GM21825 (cell line): ENCODE data around the gene ZNF451.
A peak's percentile ranks its signal among the peaks of the same experiment; 100 is the strongest.
"Not testable (repeated sequence)": the region's sequence is repeated elsewhere in the genome, so short reads cannot be mapped to it uniquely, and the experiment has no call there.

Source experiments
- ATAC-seq: cut with Tn5 transposase; IDR thresholded peaks from one replicate; pipeline ENCODE4 v1.9.1; 2021; ENCODE audit warnings: mild to moderate bottlenecking, moderate library complexity; ENCODE audit not compliant: unreplicated experiment

Gene ZNF451

DNA sequence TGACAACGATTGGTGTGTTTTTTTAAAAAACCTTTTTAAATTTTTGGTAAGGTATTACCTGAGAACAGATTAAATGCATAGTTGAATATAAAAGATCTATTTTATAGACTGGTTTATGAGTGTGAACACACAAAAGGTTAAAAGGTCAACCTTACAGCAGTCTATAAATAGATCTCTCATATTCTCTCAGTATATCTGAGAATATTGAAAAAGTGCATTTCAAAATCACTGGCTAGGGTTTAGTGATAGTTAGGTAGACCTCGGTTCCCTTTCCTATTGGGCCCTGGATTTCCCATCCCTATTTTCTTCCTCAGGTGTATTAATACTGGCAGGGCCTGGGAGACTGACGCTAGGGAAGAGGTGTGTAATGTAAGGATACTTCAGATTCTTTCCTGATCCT lies 723 bp upstream of the ZNF451 start:
- ATAC-seq = no peak

DNA sequence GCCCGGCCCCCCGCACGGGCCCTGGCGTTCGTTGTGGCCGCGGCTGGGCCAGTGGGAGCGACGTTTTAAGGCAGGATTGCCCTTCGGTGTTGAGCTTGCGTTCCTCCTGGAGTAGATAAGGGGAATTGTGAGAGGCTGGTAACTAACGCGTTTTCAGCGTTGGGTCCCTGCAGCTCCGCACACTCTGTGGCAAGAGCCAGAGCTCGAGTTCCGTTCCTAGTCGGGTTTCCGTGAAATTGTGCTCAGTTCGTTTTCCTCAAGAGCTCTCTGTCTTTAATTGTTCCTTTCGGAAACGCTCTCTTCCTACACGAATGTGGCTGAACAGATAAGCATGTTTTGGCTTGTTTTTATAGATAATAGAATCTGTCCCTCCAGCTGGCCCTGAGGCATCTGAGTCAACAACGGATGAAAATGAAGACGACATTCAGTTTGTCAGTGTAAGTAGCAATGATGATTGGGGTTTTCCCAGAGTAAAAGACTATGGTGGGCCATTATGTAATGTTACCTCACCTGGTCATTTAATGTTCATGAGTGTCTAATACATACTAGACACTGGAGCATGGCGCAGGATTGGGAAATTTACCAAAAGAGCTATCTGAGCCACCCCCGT lies 575 bp downstream of the ZNF451 start:
- peak; percentile 15 for ATAC-seq

DNA sequence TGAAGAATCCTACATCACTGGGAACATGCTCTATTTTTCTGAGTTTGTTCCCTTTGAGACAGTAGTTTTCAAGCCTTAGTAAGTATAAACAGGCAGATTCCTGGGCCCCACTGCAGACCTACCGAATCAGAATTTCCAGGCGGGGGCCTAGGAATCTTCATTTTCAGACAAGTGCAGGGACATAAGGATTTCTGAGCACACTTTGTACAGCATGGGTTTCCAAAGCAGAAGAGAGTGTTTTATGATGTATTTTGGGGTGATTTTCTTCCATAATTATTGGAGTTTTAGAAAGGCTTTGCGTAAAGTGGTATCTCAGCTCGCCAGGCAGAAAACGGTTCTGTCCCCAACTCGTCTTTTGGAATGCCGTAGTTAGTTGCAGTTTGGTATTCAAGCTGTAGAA lies 1.4 kb downstream of the ZNF451 start:
- not testable (repeated sequence) for ATAC-seq

DNA sequence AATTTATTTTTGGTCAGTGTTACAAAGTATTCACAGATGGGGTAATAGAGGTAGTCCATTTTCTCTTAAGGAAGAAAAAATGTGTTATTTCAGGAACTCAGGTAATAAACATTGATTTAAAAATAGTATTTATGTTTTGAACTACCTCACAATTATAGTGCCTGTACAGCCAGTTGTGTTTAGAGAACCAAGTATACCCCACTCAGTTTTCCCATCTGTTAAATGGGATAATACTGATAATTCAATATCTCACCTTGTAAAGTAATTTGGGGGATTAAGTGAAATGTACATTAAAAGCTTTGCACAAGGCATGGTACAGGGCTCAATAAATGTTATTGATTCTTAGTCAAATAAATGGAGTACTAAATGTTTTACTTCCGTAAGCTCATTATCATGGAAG lies 4.7 kb downstream of the ZNF451 start:
- ATAC-seq = no peak

DNA sequence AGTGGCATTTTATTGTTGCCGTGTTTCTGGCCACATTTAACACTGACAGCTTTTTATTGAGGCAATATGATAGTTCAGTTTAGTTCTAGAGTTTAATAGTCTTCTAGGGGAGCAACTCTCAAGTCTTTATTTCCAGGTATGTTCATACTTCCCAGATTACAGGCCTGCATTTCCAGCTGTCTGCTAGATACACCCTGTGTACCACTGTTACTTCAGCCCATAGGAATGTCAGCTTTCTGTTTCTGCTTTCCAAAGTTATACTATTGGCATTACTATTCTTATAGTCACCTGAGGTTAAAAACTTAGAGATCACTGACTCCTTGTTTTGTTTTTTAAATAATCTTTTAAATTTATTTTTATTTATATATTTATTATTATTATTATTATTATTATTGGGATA lies 7.6 kb downstream of the ZNF451 start:
- no peak for ATAC-seq

DNA sequence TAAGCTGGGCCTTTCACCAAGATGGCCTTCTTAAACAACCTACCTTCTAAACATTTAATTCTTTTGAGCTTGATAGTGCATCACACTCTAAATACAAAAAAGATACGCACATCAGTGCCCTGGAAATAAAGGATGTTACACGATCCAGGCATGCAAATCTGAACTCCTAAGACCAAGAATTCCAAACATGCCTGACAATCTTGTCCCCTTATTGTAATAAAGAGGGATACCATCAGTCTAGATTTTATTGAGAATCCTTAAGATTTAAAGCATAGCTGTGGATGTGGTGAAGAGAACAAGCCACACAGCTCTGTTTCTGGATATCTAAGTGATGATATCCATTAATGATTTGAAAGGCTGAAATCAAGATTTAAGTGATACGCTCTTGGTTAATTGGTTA lies 13.0 kb downstream of the ZNF451 start:
- no peak for ATAC-seq

DNA sequence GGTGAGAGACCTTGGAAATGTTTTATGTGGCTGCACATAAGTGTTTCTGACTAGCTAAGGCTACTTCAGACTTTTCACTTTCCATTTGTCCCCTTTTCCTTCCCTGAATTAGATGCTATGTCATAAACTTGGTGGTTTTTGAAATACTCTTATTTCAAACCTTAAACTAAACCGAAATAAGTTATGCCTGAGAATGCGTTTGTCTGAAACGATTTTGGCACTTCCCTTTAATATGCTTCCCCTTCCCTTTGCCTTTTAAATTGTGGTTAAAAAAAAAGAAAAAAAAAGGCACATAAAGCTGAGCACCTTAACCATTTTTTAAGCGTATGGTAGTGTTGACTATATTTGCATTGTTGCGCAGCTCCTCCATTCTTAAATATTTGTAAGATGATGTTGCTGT lies 14.3 kb downstream of the ZNF451 start:
- no peak for ATAC-seq

DNA sequence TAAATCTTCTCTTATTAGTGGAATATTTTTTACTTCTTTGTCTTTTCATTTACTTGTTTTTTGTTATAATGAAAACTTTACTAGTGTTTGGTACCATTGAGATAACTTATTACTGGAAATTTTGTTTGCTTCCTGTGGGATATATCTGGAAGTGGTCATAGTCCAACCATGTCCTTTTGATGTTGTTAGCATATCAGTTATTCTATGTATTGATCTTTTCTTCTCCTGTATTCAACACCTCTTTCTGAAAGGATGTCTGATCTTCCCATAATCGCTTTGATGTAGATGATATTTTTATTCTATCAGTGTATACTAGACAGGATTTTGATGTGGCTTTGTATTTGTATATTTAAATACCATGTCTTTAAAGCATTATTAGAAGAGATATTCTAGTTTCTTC lies 17.0 kb downstream of the ZNF451 start:
- ATAC-seq = no peak

DNA sequence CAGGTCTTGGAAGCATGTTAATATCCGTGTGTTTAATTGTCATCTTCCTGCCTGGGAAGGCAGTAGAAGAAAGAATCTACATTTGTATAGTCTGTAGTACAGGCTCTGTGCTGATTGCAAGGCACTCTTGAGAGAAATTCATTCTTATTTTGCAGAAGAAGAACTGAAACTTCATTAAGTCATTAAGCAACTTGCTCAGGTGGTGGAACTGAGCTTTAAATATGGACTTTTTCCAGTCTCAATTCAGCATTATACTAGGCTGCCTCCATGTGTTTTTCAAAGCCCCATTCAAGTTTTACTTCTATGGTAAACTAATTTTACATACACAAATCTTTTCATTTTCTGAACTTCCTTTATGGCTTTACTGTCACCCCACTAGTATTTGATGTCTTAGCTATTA lies 18.7 kb downstream of the ZNF451 start:
- ATAC-seq = peak; percentile 89

DNA sequence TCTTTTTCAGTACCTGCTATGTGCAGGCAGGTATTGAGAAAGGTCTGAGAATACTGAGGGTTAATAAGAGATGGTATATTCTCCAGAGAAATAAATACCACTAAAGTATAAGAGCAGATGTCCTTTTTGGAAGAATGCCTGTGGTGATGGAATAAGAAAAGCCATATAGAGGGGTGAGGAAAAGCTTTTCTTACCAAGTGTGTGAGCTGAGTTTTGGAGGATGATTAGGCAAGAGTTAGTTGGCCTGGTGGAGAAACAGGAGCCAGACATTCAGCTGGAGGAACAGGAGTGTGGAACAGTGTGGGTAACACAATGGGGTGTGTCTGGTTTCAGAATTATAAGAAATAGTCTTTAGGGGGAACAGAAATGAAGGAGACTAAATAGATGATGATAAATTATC lies 19.9 kb downstream of the ZNF451 start:
- no peak for ATAC-seq

DNA sequence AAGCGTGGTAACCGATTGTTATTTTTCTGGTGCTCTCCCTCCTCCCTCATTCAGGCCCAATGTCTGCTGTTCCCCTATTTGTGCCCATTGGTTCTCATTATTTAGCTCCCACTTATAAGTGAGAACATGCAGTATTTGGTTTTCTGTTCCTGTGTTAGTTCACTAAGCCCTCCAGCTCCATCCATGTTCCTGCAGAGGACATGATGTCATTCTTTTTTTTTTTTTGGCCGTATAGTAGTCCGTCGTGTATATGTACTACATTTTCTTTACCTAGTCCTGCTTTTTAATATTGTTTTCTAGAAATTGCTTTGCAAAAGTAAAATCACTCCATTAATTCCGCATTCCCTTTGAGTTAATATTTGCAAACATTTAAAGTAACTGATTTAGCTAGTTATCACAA lies 23.1 kb downstream of the ZNF451 start:
- no peak for ATAC-seq

DNA sequence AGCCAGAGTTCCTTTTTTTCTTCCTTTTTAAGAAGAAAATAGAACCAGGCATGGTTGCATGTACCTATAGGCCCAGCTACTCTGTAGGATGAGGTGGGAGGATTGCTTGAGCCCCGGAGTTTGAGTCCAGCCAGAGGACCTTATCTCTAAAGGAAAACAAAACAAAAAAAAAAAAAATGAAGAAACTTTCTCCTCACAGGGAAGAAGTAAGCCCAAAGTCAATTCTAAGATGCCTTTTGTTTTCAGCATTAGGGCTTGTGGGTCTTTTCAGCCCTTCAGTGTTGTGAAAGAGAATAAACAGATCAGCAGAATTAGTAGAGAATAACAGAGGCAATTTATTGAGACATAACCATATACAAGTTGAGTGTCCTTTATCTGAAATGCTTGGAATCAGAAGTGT lies 26.8 kb downstream of the ZNF451 start:
- no peak for ATAC-seq

DNA sequence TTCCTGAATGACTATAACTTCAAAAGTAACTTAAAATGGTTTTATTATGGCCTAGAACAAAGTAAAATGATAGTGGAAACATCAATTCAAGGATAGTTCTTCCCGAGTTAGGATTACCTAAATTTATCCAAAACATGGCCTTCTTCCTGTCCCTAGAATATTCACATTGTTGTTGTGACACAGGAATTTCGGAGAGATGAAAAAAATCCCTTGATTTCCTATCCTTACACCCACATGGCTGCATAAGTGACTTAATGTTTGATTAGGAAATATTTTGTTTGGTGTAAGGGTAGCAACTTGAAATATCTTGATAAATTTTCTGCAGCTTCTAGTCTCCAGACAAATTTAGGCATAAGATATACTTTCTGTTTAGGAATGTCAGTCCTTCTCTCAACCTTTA lies 27.8 kb downstream of the ZNF451 start:
- ATAC-seq = no peak

DNA sequence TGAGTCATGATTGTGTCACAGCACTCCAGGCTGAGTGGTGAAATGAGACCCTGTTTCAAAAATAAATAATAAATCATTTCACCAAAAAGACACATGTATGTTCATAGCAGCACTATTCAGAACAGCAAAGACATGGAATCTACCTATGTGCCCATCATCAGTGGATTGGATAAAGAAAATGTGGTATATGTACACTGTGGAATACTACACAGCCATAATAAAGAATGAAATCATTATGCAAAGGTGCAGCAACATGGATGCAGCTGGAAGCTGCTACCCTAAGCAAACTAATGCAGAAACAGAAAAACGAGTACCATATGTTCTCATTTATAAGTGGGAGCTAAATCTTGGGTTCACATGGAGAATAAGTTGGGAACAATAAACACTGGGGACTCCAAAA lies 33.1 kb downstream of the ZNF451 start:
- no peak for ATAC-seq

DNA sequence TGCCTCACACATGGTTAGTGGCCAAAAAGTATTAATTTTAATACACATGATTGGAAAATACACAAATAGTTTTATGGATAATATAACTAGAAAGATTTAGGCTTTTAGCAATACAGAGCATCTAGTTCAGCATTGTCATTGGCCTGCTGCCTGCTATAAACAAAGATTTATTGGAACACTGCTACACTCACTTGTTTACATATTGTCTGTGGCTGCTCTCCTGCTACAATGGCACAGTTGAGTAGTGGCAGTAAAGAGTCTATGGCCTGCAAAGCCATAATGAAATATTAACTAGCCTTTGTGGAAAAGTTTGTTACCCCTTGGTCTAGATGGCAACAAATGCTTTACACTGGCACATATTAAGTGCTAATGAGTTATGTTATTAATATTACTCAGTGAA lies 37.8 kb downstream of the ZNF451 start:
- no peak for ATAC-seq

DNA sequence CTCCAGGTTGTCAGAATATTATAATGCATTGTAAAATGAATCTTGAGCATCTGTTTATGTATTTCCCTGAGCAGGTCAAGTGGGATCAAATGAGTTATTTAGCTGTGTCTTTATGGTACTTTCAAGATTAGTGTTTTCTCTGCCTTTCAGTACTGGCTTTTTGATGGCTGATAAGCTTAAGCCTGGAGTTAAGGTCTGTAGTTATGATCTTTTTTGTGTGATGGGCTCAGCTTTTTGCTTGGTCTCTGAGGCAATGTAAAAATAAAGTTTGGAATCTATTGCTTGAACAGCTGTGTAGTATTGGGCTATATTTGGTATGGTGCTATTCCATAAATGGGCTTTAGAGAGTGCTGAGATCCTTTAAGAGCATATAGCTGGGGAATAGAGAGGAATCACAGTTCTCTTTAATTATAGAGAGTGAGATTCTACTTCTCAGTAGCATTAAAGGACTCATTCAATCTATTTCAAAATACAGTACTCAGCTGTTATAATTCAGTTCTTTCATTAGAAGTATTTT lies 40.7 kb downstream of the ZNF451 start:
- ATAC-seq = no peak

DNA sequence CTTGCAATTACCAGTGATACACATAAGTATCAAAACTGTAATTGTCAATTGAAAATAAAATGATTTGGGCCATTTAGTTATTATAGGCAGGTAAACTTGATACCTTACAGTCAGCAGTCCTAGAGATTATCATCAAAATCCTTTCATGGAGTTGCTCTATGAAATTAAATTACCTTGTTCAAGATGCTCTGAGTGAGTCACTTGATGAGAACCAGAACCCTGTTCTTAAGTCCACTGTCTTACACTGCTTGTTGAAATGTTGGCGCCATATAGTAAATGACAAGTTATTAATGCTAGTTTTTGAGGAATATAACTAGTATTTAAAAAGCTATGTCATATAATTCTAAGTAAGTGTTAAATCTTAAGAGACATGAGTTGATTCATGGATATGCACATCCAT lies 45.0 kb downstream of the ZNF451 start:
- no peak for ATAC-seq

DNA sequence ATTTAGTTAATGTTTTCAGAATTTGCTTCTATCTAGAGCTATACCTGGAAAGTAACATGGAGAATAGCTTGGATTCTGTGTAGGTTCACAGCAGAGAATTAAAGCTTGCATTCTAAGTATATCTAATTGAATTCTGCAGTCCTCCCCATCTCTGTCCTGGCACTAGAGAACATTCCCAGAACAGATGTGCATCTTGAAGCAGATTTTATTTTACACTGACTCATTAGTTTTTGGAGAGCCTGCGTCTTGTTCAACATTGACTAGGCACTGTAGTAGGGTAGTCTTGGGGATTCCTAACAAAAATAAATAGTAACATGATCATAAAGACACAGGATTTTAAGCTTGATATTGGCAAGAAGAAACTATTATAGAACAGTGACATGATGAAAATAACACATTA lies 45.9 kb downstream of the ZNF451 start:
- no peak for ATAC-seq

DNA sequence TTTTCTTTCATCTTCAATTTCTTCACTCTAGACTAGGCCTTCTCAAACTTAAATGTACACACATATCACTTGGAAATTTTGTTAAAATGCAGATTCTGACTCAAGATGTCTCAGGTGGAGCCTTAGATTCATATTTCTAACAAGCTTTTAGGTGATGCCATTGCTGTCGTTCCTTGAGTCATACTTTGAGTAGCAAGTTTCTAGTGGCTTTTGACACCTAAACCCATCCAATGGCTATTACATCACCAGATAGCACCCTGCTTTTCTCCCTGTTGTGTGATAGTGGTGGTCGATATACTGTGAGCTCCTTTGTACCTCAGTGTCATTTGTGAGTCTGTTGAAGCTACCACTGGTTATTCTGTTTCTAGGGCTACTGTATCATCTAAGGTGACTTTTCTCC lies 47.4 kb downstream of the ZNF451 start:
- ATAC-seq = no peak

DNA sequence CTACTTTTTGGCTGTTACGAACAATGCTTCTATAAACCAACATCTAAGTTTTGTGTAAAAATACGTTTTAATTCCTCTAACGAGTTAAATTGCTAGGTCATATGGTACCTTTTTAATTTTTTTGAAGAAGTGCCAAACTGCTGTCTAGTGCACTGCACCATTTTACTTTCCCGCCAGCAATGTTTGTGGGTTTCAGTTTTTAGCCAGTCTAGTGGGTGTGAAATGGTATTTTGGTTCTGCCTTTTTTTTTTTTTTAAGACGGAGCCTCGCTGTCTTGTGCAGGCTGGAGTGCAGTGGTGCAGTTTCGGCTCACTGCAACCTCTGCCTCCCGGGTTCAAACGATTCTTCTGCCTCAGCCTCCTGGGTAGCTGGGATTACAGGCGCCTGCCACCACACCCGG lies 48.0 kb downstream of the ZNF451 start:
- ATAC-seq = no peak

DNA sequence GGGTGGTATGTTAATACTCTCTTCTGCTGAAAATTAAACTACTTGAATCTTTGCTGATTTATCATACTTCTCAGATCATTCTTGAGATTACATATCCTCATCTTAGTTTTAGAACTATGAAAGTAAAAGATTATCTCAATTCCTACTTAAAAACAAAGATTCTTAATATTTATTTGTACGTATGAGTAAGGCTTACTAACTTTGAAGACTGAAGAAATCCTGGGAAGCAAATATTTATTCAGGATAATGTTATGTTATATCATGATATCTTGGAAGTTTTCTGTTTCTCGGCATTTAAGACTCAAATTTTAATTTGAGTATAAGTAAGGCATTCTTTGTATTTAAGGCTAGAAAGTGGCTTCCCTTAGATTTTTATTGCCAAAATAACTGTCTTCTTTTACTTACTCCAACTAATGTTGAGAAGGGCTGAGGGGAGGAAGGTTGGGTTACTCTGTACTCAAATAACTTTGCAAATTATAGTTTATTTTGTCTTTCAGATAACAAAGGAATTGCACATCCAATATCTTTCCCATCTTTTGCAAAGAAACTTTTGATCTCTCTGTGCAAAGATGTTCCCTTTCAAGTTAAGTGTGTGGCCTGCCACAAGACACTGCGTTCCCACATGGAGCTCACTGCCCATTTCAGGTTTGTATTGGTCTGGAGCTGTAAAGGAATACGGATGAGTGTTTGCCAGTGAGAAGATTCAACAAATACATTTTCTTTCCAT lies 51.6 kb downstream of the ZNF451 start:
- no peak for ATAC-seq

DNA sequence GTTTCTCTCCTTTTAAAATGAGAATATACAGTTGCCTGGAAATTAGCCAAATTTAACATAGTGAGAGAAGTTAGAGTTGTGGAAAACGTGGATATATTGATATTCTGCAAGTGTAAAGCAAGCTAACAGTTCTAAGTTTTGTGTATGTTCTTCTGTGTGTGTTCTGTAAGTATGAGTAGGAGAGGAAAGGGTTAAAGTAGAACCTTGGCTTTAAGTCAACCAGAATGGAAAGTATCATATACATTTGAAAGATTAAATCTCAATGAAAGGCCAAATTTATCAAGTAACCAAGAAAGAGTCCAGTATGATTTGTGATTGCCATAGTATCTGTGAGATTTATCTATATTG lies 52.2 kb downstream of the ZNF451 start:
- no peak for ATAC-seq

DNA sequence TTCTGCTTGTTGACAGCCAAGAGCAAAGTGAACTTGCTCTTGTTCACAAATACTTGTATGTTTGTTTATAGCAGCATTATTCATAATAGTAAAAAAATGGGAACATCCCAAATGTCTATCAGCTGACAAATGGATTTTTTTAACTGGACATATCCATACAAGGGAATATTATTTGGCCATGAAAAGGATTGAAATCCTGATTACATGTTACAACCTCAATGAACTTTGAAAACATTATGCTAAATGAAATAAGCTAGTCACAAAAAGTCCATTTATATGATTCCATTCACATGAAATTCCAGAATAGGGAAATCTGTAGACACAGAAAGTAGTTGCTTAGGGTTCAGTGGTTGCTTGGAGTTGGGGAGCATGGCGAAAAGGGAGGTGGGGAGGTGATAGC lies 53.7 kb downstream of the ZNF451 start:
- no peak for ATAC-seq
